CD4-positive, CD25-positive, alpha-beta regulatory T cell (primary cell): ENCODE data around the gene CD4. TPM values are rescaled to one million over a fixed set of nuclear protein-coding genes. Genes with fewer than 3 reads are reported as not detected.
A peak's percentile ranks its signal among the peaks of the same experiment; 100 is the strongest.

Source experiments
- ATAC-seq, 2 donors: fragments of 150-1000 bp; cut with Tn5 transposase; one replicate each; pipeline ENCODE4 v1.10.0; 2021; ENCODE audit warnings: low read depth in 2 of 2, moderate number of reproducible peaks in 2 of 2, moderate library complexity in 1 of 2
- DNase-seq, 3 donors: peaks; one replicate each; pipeline versions ENCODE4 v3.0.0 to v3.0.0-alpha.2; 2012 to 2022; ENCODE audit warnings: mixed read lengths in 1 of 3
- H3K27ac ChIP-seq: one replicate; pipeline ENCODE4 v1.7.0; 2013; ENCODE audit warnings: mild to moderate bottlenecking, low read length; ENCODE audit not compliant: insufficient read depth, poor library complexity, severe bottlenecking
- H3K27me3 ChIP-seq: one replicate; pipeline ENCODE4 v1.7.0; 2013; ENCODE audit warnings: low read length; ENCODE audit not compliant: control insufficient read depth, insufficient read depth
- H3K36me3 ChIP-seq: one replicate; pipeline ENCODE4 v1.7.0; 2013; ENCODE audit warnings: mild to moderate bottlenecking, low read length, moderate library complexity; ENCODE audit not compliant: control insufficient read depth, insufficient read depth
- H3K4me1 ChIP-seq: 2 replicates; pipeline ENCODE4 v1.7.0; 2013; ENCODE audit warnings: mild to moderate bottlenecking, low read length; ENCODE audit not compliant: insufficient read depth, control insufficient read depth, poor library complexity, severe bottlenecking
- H3K4me3 ChIP-seq: one replicate; pipeline ENCODE4 v1.7.0; 2013; ENCODE audit warnings: low read depth, mild to moderate bottlenecking, low read length, moderate library complexity
- H3K9me3 ChIP-seq, 2 experiments: 1 replicate in 1 of 2; 2 replicates in 1 of 2; pipeline ENCODE4 v1.7.0; 2013; ENCODE audit warnings: low read length in 2 of 2, mild to moderate bottlenecking in 1 of 2, moderate library complexity in 1 of 2; ENCODE audit not compliant: control insufficient read depth in 2 of 2
- H3K27ac Mint-ChIP-seq, 3 donors: one replicate each; pipeline ENCODE4 v1.8.0; 2020 to 2022; ENCODE audit warnings: mild to moderate bottlenecking in 3 of 3, mixed read lengths in 3 of 3, moderate library complexity in 2 of 3
- H3K27me3 Mint-ChIP-seq: one replicate; pipeline ENCODE4 v1.8.0; 2022; ENCODE audit warnings: mild to moderate bottlenecking, mixed read lengths
- H3K36me3 Mint-ChIP-seq: one replicate; pipeline ENCODE4 v1.8.0; 2020; ENCODE audit warnings: mixed read lengths
- H3K4me1 Mint-ChIP-seq, 4 donors: one replicate each; pipeline ENCODE4 v1.8.0; 2020 to 2022; ENCODE audit warnings: mixed read lengths in 4 of 4, mild to moderate bottlenecking in 1 of 4
- H3K4me3 Mint-ChIP-seq, 4 donors: one replicate each; pipeline ENCODE4 v1.8.0; 2020 to 2022; ENCODE audit warnings: mild to moderate bottlenecking in 4 of 4, mixed read lengths in 4 of 4, moderate library complexity in 3 of 4
- H3K9me3 Mint-ChIP-seq, 7 donors: one replicate each; pipeline ENCODE4 v1.8.0; 2020 to 2022; ENCODE audit warnings: mixed read lengths in 7 of 7, mild to moderate bottlenecking in 3 of 7, moderate library complexity in 2 of 7
- polyA plus RNA-seq, 4 donors: library from polyadenylated mRNA; unstranded; fragments of 300-500 nt; fragmentation: Illumina TruSeq; gene quantifications; one replicate each; pipeline ENCODE4 v1.2.3, GENCODE V29; 2021
- total RNA-seq: library from RNA; stranded (reverse); gene quantifications from one replicate; pipeline ENCODE4 v1.2.3, GENCODE V29; 2022

The CD4 gene
- total and polyA plus RNA-seq, 5 donors from 2014 or later: 224 to 330 (median 321) TPM

DNA sequence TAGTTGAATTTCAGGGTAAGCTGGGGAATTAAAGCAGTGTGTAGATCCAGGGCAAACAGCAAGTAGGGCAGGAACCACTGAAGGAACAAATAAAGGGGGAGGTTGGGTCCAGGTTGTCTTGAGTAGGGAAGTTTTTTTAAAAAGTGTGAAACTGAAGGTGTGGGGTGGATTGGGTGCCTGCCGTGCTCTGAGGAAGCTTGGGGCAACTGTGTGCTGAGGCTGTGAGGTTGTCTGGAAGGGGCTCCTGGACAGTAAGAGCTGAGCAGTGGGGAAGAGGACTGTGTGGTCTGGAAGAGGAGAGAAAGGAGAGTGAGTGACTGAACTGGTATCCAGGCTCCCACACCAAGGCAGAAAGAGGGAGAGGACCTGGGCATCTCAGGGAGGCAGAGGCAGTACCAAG lies 21.4 kb downstream of the CD4 start:
- Mint-ChIP-seq H3K36me3 (peaks cover 41% of the 10 kb centered on the region), H3K4me3 (no peak overlapping the region), H3K27ac (peak overlapping the region; percentile 72 to 95 (median 84)), H3K27me3 (no peaks in the 10 kb centered on the region), H3K4me1 (peaks cover 9 to 24% (median 15%) of the 10 kb centered on the region in 4 donors), H3K9me3 (no peaks in the 10 kb centered on the region)
- peaks cover 42% of the 10 kb centered on the region for H3K36me3 ChIP-seq
- H3K4me3 ChIP-seq: no peak overlapping the region
- no peaks in the 10 kb centered on the region for H3K27me3 ChIP-seq
- no peaks in the 10 kb centered on the region for H3K9me3 ChIP-seq
- DNase-seq (no peak), ATAC-seq (no peak)
- no peaks in the 10 kb centered on the region for H3K4me1 ChIP-seq
- peak overlapping the region; percentile 38 for H3K27ac ChIP-seq

DNA sequence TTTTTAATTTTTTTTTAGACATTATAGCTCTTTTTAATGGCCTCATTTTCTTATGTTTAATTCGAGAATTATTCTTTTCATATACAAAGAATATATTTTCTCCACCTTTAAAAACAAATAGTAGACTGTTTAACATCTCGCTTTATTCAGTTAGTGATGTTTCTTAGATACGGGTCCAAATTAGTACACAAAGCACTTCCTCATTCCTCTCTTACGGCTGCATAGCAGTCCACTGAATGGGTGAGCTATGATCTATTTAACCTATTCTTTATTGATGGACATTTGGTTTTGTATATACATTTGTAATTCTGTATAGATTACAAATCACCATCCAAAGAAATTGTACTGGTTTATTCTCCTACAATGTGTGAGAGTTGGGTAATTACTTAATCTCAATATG lies 24.0 kb downstream of the CD4 start:
- H3K27ac ChIP-seq: no peak overlapping the region
- H3K36me3 Mint-ChIP-seq: peaks cover 56% of the 10 kb centered on the region
- H3K36me3 ChIP-seq: peaks cover 54% of the 10 kb centered on the region

DNA sequence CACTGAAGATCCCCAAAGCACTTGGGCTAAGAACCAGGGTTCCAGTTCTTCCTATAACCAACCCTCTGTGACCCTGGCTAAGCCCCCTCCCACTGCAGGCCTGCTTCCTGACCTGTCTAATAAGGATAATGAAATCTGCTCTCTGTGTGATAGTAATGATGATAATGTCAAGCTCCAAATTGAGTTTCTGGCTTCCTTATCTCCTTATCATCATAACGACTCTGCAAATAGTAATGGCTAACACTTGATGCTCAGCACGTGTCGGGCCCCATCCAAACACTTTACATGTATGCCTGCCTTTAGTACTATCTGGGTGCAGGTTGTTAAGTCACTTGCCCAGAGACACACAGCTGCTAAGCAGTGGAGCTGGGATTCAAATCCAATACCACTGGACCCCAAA lies 27.3 kb downstream of the CD4 start:
- Histone ChIP-seq H3K27me3 (no peaks in the 10 kb centered on the region), H3K36me3 (peaks cover 57% of the 10 kb centered on the region), H3K4me1 (peaks cover 8% of the 10 kb centered on the region), H3K4me3 (no peak overlapping the region), H3K27ac (no peak overlapping the region), H3K9me3 (no peaks in the 10 kb centered on the region)
- Mint-ChIP-seq H3K27me3 (peaks cover 8% of the 10 kb centered on the region), H3K9me3 (no peaks in the 10 kb centered on the region), H3K36me3 (peaks cover 38% of the 10 kb centered on the region), H3K4me1 (peaks cover 2 to 20% (median 9%) of the 10 kb centered on the region in 4 donors), H3K4me3 (no peak overlapping the region), H3K27ac (peak overlapping the region in 1 of 3 donors; percentile 62)
- ATAC-seq: no peak
- no peak for DNase-seq

More for the DNA sequence above, 24.0 kb downstream of the CD4 start:
- Histone ChIP-seq H3K9me3 (no peaks in the 10 kb centered on the region), H3K4me3 (no peak overlapping the region), H3K4me1 (no peaks in the 10 kb centered on the region), H3K27me3 (no peaks in the 10 kb centered on the region)
- H3K4me1 Mint-ChIP-seq: peaks cover 9 to 28% (median 16%) of the 10 kb centered on the region in 4 donors
- peak overlapping the region in 2 of 3 donors; percentile 26 to 47 for H3K27ac Mint-ChIP-seq
- H3K4me3 Mint-ChIP-seq: no peak overlapping the region
- DNase-seq: no peak
- no peaks in the 10 kb centered on the region for H3K9me3 Mint-ChIP-seq
- H3K27me3 Mint-ChIP-seq: no peaks in the 10 kb centered on the region
- ATAC-seq: no peak

DNA sequence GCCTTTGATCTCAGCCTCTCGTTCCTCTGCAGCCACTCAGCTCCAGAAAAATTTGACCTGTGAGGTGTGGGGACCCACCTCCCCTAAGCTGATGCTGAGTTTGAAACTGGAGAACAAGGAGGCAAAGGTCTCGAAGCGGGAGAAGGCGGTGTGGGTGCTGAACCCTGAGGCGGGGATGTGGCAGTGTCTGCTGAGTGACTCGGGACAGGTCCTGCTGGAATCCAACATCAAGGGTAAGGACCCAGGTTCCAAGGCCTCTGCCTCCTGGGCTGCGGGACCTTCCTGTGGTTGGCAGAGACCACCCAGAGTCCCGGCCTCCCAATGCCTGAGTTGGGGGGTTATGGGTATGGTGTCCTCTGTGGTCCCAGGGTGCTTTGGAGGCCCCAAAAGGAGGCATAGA lies 27.8 kb downstream of the CD4 start:
- H3K36me3 ChIP-seq: peaks cover 57% of the 10 kb centered on the region
- H3K27ac Mint-ChIP-seq: no peak overlapping the region
- peaks cover 2 to 23% (median 9%) of the 10 kb centered on the region in 4 donors for H3K4me1 Mint-ChIP-seq
- H3K9me3 Mint-ChIP-seq: no peaks in the 10 kb centered on the region
- H3K27ac ChIP-seq: no peak overlapping the region
- ATAC-seq: no peak
- no peak for DNase-seq
- no peaks in the 10 kb centered on the region for H3K9me3 ChIP-seq
- no peak overlapping the region for H3K4me3 ChIP-seq
- peaks cover 11% of the 10 kb centered on the region for H3K27me3 Mint-ChIP-seq
- no peak overlapping the region for H3K4me3 Mint-ChIP-seq
- H3K4me1 ChIP-seq: peaks cover 11% of the 10 kb centered on the region
- H3K27me3 ChIP-seq: no peaks in the 10 kb centered on the region
- H3K36me3 Mint-ChIP-seq: peaks cover 38% of the 10 kb centered on the region

DNA sequence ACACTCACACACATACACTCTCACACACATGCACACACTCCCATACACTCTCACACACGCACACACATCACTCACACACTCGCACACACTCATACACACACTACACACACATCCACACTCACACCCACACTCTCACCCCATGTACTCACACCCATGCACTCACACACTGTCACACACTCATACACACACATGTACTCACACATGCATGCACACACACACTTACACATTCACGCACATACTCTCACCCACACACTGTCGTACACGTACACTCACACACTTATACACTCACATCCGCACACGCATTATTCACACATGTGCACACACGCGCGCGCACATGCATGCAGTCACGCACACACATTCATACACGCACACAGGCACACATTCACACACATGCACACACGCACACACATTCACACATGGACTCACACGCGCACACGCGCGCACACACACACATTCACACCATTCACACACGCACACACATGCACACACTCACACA lies 28.4 kb downstream of the CD4 start:
- peak overlapping the region in 2 of 3 donors; percentile 82 to 83 for H3K27ac Mint-ChIP-seq
- DNase-seq (no peak), ATAC-seq (no peak)
- Histone ChIP-seq H3K9me3 (no peaks in the 10 kb centered on the region), H3K27ac (no peak overlapping the region), H3K4me1 (peaks cover 11% of the 10 kb centered on the region), H3K27me3 (no peaks in the 10 kb centered on the region), H3K4me3 (no peak overlapping the region), H3K36me3 (peaks cover 57% of the 10 kb centered on the region)
- peaks cover 2 to 27% (median 9%) of the 10 kb centered on the region in 4 donors for H3K4me1 Mint-ChIP-seq
- peaks cover 38% of the 10 kb centered on the region for H3K36me3 Mint-ChIP-seq
- H3K4me3 Mint-ChIP-seq: no peak overlapping the region
- H3K27me3 Mint-ChIP-seq: peaks cover 15% of the 10 kb centered on the region
- H3K9me3 Mint-ChIP-seq: no peaks in the 10 kb centered on the region

DNA sequence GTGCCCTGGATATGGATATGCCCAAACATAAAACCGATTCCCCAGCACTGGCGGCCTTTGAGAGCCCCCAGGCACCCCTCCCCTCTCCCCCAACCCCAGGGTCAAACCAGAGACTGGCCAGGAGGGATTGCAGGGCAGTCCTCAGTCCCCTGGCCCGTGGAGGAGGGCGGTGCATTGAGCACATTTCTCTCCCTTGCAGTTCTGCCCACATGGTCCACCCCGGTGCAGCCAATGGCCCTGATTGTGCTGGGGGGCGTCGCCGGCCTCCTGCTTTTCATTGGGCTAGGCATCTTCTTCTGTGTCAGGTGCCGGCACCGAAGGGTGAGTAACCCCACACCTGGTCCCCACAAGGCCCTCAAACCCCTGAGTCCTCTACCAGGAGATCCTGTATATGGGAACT lies 28.9 kb downstream of the CD4 start:
- H3K27ac ChIP-seq: no peak overlapping the region
- H3K4me3 Mint-ChIP-seq: no peak overlapping the region
- no peak overlapping the region for H3K4me3 ChIP-seq
- H3K36me3 Mint-ChIP-seq: peaks cover 38% of the 10 kb centered on the region
- peaks cover 2 to 27% (median 9%) of the 10 kb centered on the region in 4 donors for H3K4me1 Mint-ChIP-seq
- peaks cover 11% of the 10 kb centered on the region for H3K4me1 ChIP-seq
- peaks cover 57% of the 10 kb centered on the region for H3K36me3 ChIP-seq
- no peaks in the 10 kb centered on the region for H3K9me3 ChIP-seq
- ATAC-seq (no peak), DNase-seq (no peak)
- H3K27me3 Mint-ChIP-seq: peaks cover 18% of the 10 kb centered on the region
- no peaks in the 10 kb centered on the region for H3K9me3 Mint-ChIP-seq
- peak overlapping the region in 2 of 3 donors; percentile 82 to 83 for H3K27ac Mint-ChIP-seq
- no peaks in the 10 kb centered on the region for H3K27me3 ChIP-seq

DNA sequence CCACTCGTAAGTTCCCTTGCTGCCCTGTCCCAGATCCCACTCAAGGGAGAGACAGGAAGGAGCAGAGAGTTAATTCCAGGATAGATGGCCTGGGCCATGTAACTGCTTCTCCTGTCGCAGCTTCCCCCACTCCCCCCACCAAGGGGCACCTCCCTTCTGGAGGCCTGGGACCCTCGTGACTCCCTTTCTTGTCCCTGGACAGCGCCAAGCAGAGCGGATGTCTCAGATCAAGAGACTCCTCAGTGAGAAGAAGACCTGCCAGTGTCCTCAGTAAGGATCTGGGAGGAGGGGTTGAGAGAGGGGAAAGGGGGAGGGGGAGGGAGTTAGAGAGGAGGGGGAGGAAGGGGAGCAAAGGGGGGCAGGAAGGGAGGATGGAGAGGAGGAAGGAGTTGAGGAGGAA lies 29.3 kb downstream of the CD4 start:
- ATAC-seq: no peak
- H3K4me3 Mint-ChIP-seq: no peak overlapping the region
- peaks cover 57% of the 10 kb centered on the region for H3K36me3 ChIP-seq

More for the DNA sequence above, 29.3 kb downstream of the CD4 start:
- Histone ChIP-seq H3K27ac (no peak overlapping the region), H3K9me3 (no peaks in the 10 kb centered on the region), H3K4me3 (no peak overlapping the region), H3K27me3 (no peaks in the 10 kb centered on the region), H3K4me1 (peaks cover 11% of the 10 kb centered on the region)
- Mint-ChIP-seq H3K27ac (no peak overlapping the region), H3K27me3 (peaks cover 18% of the 10 kb centered on the region), H3K4me1 (peaks cover 2 to 27% (median 9%) of the 10 kb centered on the region in 4 donors), H3K36me3 (peaks cover 34% of the 10 kb centered on the region), H3K9me3 (no peaks in the 10 kb centered on the region)
- no peak for DNase-seq
